Central memory CD8-positive, alpha-beta T cell (primary cell): Measurements from ENCODE around the gene VEGFB.

Experiments used
- ATAC-seq: fragments of 150-1000 bp; cut with Tn5 transposase; replicated peaks from 2 replicates; pipeline ENCODE4 v1.10.0; 2022; ENCODE audit warnings: mild to moderate bottlenecking, moderate FRiP score, moderate number of reproducible peaks; ENCODE audit not compliant: poor library complexity, severe bottlenecking; ENCODE audit errors: extremely low read depth
- DNase-seq, 2 donors: peaks; one replicate each; pipeline ENCODE4 v3.0.0; 2021; ENCODE audit warnings: low spot score in 2 of 2
- H3K27ac Mint-ChIP-seq: one replicate; pipeline ENCODE4 v1.8.0; 2022; ENCODE audit warnings: low read depth, mild to moderate bottlenecking, moderate library complexity, mixed read lengths
- H3K27me3 Mint-ChIP-seq: one replicate; pipeline ENCODE4 v1.8.0; 2022; ENCODE audit warnings: mixed read lengths
- H3K36me3 Mint-ChIP-seq: one replicate; pipeline ENCODE4 v1.8.0; 2022; ENCODE audit warnings: mild to moderate bottlenecking, moderate library complexity, mixed read lengths; ENCODE audit not compliant: insufficient read depth
- H3K4me1 Mint-ChIP-seq: one replicate; pipeline ENCODE4 v1.8.0; 2022; ENCODE audit warnings: mixed read lengths
- H3K4me3 Mint-ChIP-seq: one replicate; pipeline ENCODE4 v1.8.0; 2022; ENCODE audit warnings: mild to moderate bottlenecking, moderate library complexity, mixed read lengths
- H3K9me3 Mint-ChIP-seq: one replicate; pipeline ENCODE4 v1.8.0; 2022; ENCODE audit warnings: mixed read lengths

VEGFB gene

GRCh38 chr11:64281957-64282770 lies 47.8 kb downstream of the VEGFB start:
- DNase-seq: no peak
- peak overlapping the region; percentile 87 for H3K4me3 Mint-ChIP-seq
- no peaks in the 10 kb centered on the region for H3K9me3 Mint-ChIP-seq
- ATAC-seq: no peak
- H3K4me1 Mint-ChIP-seq: peaks cover 16% of the 10 kb centered on the region
- H3K36me3 Mint-ChIP-seq: peaks cover 11% of the 10 kb centered on the region
- no peaks in the 10 kb centered on the region for H3K27me3 Mint-ChIP-seq
- peak overlapping the region; percentile 97 for H3K27ac Mint-ChIP-seq

GRCh38 chr11:64283092-64283491 lies 48.7 kb downstream of the VEGFB start:
- Mint-ChIP-seq H3K4me1 (peaks cover 16% of the 10 kb centered on the region), H3K36me3 (peaks cover 11% of the 10 kb centered on the region), H3K27ac (peak overlapping the region; percentile 97), H3K9me3 (no peaks in the 10 kb centered on the region), H3K4me3 (peak overlapping the region; percentile 87), H3K27me3 (no peaks in the 10 kb centered on the region)
- ATAC-seq: no peak
- no peak for DNase-seq

GRCh38 chr11:64284048-64284961 lies 49.9 kb downstream of the VEGFB start, which contains the start of gene BAD:
BAD (minus strand) TSS chr11:64284665; CDS start chr11:64284368, 297 bp downstream.
- Mint-ChIP-seq H3K4me3 (peak within 1 kb of the TSS; percentile 87), H3K36me3 (peaks cover 9% of the 10 kb centered on the region), H3K9me3 (no peaks in the 10 kb centered on the region), H3K4me1 (peaks cover 19% of the 10 kb centered on the region), H3K27ac (peak within 1 kb of the TSS; percentile 97), H3K27me3 (no peaks in the 10 kb centered on the region)
- DNase-seq: peak; percentile 78 to 86
- peak; percentile 81 for ATAC-seq

GRCh38 chr11:64284962-64285884 lies 50.8 kb downstream of the VEGFB start, which contains the start of gene GPR137:
GPR137 (plus strand) TSS chr11:64285848; CDS start chr11:64286525, 677 bp downstream.
- peaks cover 20% of the 10 kb centered on the region for H3K4me1 Mint-ChIP-seq
- H3K4me3 Mint-ChIP-seq: peak within 1 kb of the TSS; percentile 87
- H3K9me3 Mint-ChIP-seq: no peaks in the 10 kb centered on the region
- H3K27me3 Mint-ChIP-seq: no peaks in the 10 kb centered on the region
- DNase-seq (peak; percentile 91 to 96), ATAC-seq (peak; percentile 80)
- H3K27ac Mint-ChIP-seq: peak within 1 kb of the TSS; percentile 97
- H3K36me3 Mint-ChIP-seq: peaks cover 9% of the 10 kb centered on the region

GRCh38 chr11:64285885-64286800 lies 51.8 kb downstream of the VEGFB start:
- peaks cover 9% of the 10 kb centered on the region for H3K27me3 Mint-ChIP-seq
- peak overlapping the region; percentile 97 for H3K27ac Mint-ChIP-seq
- ATAC-seq (no peak), DNase-seq (no peak)
- H3K9me3 Mint-ChIP-seq: no peaks in the 10 kb centered on the region
- peaks cover 9% of the 10 kb centered on the region for H3K36me3 Mint-ChIP-seq
- peaks cover 25% of the 10 kb centered on the region for H3K4me1 Mint-ChIP-seq
- H3K4me3 Mint-ChIP-seq: peak overlapping the region; percentile 87

- no peak for DNase-seq
- Mint-ChIP-seq H3K27me3 (peaks cover 9% of the 10 kb centered on the region), H3K36me3 (peaks cover 6% of the 10 kb centered on the region), H3K9me3 (no peaks in the 10 kb centered on the region), H3K4me3 (peak overlapping the region; percentile 87), H3K4me1 (peaks cover 25% of the 10 kb centered on the region), H3K27ac (peak overlapping the region; percentile 88)
- no peak for ATAC-seq
These were observed 52.4 kb downstream of the VEGFB start for GRCh38 chr11:64286801-64287159.

- Mint-ChIP-seq H3K36me3 (peaks cover 6% of the 10 kb centered on the region), H3K27me3 (peaks cover 17% of the 10 kb centered on the region), H3K9me3 (no peaks in the 10 kb centered on the region), H3K4me1 (peaks cover 29% of the 10 kb centered on the region), H3K4me3 (peak overlapping the region; percentile 23), H3K27ac (no peak overlapping the region)
- no peak for ATAC-seq
- DNase-seq: no peak
These were observed 53.4 kb downstream of the VEGFB start for GRCh38 chr11:64287676-64288352.

- Mint-ChIP-seq H3K27me3 (peaks cover 22% of the 10 kb centered on the region), H3K4me1 (peaks cover 29% of the 10 kb centered on the region), H3K9me3 (no peaks in the 10 kb centered on the region), H3K36me3 (peaks cover 6% of the 10 kb centered on the region), H3K4me3 (peak overlapping the region; percentile 23), H3K27ac (no peak overlapping the region)
- no peak for ATAC-seq
- no peak for DNase-seq
These were observed 54.0 kb downstream of the VEGFB start for GRCh38 chr11:64288353-64288750.
